Measurements from ENCODE around the gene USP38.
A peak's percentile ranks its signal among the peaks of the same experiment; 100 is the strongest.
"Not testable (repeated sequence)": the region's sequence is repeated elsewhere in the genome, so short reads cannot be mapped to it uniquely, and the experiment has no call there.

The USP38 gene

GRCh38 chr4:143207555-143207954, 22.8 kb downstream of the USP38 start:
- no peak for DNase-seq (ENCODE audit: low spot score)

GRCh38 chr4:143212566-143212965, 27.8 kb downstream of the USP38 start:
- no peak for DNase-seq (ENCODE audit: low spot score)

DNA sequence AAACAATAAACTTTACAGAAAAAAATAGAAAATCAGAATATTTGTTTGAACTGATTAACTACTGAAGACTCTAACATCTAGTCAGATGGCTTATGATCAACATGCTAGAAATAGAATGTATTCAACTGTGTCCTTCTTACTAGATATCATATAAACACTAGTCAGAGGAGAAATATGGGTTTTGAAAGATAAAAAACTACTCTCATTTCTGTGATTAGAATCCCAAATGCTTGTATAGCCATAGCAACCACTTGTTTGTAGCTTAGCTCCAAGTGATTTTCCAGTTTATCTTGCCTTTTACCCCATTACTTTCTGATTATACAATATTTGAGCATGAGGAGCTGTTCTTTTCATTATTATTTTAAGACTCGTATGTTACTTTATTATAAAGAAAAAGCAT, 31.2 kb downstream of the USP38 start:
- DNase-seq (ENCODE audit: low spot score): no peak

DNA sequence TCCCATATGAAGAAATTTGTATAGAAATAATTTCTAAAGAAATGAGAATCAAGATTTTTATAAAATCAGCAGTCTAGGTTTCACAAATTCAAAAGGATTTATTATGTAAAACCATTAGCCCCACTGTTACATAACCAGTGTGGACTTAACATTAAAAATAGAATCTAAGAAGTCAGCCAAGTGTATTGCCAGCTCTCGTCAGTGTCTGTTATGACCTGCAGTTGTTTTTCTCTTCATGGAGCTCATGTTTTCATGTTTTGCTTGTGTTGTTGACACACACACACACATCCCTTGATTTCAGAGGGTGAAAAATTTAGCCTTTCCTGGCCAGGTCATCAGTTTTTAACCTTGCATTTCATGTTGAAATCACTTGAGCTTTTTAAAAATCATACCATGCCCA, 39.5 kb downstream of the USP38 start:
- DNase-seq (ENCODE audit: low spot score): no peak

GRCh38 chr4:143225167-143225566, 40.5 kb downstream of the USP38 start:
- DNase-seq (ENCODE audit: low spot score): no peak

DNA sequence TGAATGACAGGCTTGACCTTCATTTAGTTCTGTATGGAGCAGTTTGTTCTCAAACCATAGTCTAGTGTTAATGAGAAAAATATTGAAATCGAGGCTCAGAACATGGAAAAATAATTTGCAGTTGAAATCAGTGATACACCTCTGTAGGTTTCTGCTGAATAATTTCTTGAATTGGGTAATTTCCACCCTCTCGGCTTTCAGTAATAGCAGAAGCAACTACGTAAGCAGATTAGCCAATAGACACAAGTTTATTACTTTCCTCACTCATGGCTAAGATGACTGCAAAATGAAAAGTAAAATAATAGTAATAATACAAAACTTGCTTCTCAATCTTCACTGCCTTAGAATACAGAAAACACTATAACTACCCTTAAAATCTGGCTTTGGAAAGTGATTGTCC, 46.0 kb downstream of the USP38 start:
- DNase-seq (ENCODE audit: low spot score): no peak

- DNase-seq (ENCODE audit: low spot score): no peak
Measured at GRCh38 chr4:143232277-143232676, 47.6 kb downstream of the USP38 start.

- DNase-seq (ENCODE audit: low spot score): peak; percentile 11
Measured at GRCh38 chr4:143234153-143234552, 49.4 kb downstream of the USP38 start.

- DNase-seq (ENCODE audit: low spot score): not testable (repeated sequence)
Measured at GRCh38 chr4:143237195-143237594, 52.5 kb downstream of the USP38 start.

- no peak for DNase-seq (ENCODE audit: low spot score)
Measured at GRCh38 chr4:143240939-143241679, 56.4 kb downstream of the USP38 start.

DNA sequence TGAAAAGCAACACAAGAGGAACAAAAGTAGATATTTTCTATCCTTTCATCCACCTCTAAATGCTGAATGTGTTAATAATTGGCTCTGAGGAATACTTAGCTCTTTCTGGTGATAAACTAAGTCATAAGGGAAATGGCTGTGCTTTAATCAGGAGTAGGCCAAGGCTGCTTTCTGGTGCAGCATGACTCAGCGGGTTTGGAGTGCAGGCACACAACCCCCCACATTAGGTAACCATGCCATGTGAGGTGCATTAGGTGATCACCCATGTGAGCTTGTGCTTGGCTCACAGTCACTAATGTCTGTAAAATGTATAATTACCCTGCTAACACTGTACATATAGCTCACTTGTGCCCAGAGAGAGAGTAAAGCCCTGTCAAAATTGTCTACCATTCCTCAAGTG, 57.2 kb downstream of the USP38 start:
- no peak for DNase-seq (ENCODE audit: low spot score)

DNA sequence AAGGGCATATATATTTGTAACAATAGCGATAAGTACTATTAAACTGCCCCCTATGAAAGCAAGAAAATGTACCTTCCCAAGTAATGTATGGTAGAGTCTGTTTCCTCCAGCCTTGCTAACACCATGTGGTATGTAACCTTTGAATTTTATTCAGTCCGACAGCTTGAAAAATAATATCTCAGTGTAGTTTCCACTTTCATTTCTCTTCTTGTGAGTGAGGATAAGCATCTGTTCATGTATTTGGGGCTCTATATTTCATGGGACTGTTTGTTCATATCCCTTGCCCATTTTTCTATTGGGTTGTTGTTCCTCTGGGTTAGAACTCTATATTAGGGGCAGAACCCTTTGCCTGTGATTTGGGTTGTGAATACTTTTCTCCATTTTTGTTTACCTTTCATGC, 58.3 kb downstream of the USP38 start:
- DNase-seq (ENCODE audit: low spot score): no peak

GRCh38 chr4:143246977-143247376, 62.3 kb downstream of the USP38 start:
- no peak for DNase-seq (ENCODE audit: low spot score)

DNA sequence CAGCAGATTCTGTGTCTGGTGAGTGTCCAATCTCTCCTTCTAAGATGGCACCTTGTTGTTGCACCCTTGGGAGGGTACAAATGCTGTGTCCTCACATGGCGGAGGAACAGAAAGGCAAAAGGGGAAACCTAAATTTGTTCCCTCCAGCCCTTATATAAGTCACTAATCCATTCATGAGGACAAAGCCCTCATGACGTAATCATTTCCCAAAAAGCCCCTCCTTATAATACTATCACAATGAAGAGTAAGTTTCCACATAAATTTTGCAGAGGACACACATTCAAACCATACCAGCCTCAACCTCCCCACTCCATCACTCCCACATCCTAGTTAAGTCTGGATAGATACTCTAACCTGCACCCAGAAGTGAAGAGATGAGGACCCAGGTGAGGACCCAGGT, 63.1 kb downstream of the USP38 start:
- DNase-seq (ENCODE audit: low spot score): no peak

GRCh38 chr4:143248827-143249226, 64.1 kb downstream of the USP38 start:
- DNase-seq (ENCODE audit: low spot score): no peak

GRCh38 chr4:143250617-143251016, 65.9 kb downstream of the USP38 start:
- no peak for DNase-seq (ENCODE audit: low spot score)

GRCh38 chr4:143251348-143251747, 66.6 kb downstream of the USP38 start:
- no peak for DNase-seq (ENCODE audit: low spot score)

DNA sequence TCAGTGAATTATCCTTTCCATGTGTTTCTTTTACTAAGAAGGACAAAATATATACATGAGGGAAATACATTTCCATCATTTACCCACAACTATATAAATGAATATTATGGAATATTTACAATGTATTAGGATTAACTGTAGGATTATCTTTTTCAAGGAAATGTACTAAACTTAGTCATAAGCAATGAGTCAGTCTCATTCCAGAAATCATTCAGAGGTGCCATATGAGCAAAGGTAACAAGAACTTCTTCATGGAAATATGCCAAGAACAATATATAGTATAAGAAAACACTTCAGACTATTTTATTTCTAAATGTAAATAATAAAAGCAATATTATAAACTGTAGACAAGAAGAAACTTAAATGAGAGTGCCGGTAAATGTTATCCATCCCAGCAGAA, 67.1 kb downstream of the USP38 start:
- DNase-seq (ENCODE audit: low spot score): no peak

- DNase-seq (ENCODE audit: low spot score): no peak
Measured at GRCh38 chr4:143252478-143252877, 67.8 kb downstream of the USP38 start.

GRCh38 chr4:143253166-143253565, 68.4 kb downstream of the USP38 start:
- DNase-seq (ENCODE audit: low spot score): no peak

- no peak for DNase-seq (ENCODE audit: low spot score)
Measured at GRCh38 chr4:143254491-143255226, 69.9 kb downstream of the USP38 start.

DNA sequence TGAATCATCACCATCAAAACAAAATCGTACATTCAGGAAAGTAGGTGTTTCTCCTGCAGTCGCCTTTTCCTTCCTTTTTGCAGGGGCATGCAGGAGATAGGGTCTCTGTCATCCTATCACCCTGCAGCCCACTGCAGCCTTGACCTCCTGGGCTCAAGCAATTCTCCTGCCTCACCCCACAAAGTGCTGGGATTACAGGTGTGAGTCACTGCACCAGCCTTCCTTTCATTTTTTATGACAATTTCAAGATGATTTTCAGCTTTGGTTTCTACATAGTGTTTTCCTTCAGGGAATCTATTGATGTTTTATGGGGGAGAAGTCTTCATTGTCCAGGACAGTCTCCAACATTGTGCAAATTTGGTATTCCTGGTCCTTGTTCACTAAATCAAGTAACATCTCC, 71.7 kb downstream of the USP38 start:
- DNase-seq (ENCODE audit: low spot score): no peak

DNA sequence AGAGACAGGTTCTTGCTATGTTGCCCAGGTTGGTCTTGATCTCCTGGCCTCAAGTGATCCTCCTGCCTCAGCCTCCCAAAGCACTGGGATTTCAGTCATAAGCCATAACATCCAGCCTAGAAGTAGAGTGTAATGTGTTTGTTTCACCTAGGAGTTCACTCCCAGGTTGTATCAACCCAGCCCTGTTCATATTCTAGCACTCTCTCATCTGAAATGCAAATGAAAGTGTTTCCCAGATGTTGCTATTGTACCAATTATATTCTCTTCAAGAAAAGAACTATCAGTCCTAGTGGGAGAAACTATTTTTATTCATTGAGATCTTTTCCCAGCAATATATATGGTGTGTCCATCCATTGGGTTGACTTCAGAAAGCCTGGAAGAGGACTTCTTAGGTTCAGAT, 72.6 kb downstream of the USP38 start:
- DNase-seq (ENCODE audit: low spot score): no peak

- DNase-seq (ENCODE audit: low spot score): peak; percentile 50
Measured at GRCh38 chr4:143260750-143261149, 76.0 kb downstream of the USP38 start.

All from AG08396 (cell line).